ENCODE results near the gene USP10.
A peak's percentile ranks its signal among the peaks of the same experiment; 100 is the strongest.

The USP10 gene

GRCh38 chr16:84700446-84701300 lies 873 bp downstream of the USP10 start:
- no peak for DNase-seq

GRCh38 chr16:84703681-84704080 lies 3.9 kb downstream of the USP10 start:
- no peak for DNase-seq

- DNase-seq: no peak
These were observed 4.5 kb downstream of the USP10 start for GRCh38 chr16:84704253-84704652.

- no peak for DNase-seq
These were observed 7.1 kb downstream of the USP10 start for GRCh38 chr16:84706856-84707255.

GRCh38 chr16:84709609-84710008 lies 9.8 kb downstream of the USP10 start:
- no peak for DNase-seq

- DNase-seq: no peak
These were observed 10.9 kb downstream of the USP10 start for GRCh38 chr16:84710686-84711085.

- DNase-seq: no peak
These were observed 12.4 kb downstream of the USP10 start for GRCh38 chr16:84712138-84712671.

- no peak for DNase-seq
These were observed 13.3 kb downstream of the USP10 start for GRCh38 chr16:84712801-84713775.

GRCh38 chr16:84714028-84714427 lies 14.2 kb downstream of the USP10 start:
- no peak for DNase-seq

GRCh38 chr16:84715424-84715823 lies 15.6 kb downstream of the USP10 start:
- no peak for DNase-seq

GRCh38 chr16:84715854-84716253 lies 16.1 kb downstream of the USP10 start:
- DNase-seq: no peak

GRCh38 chr16:84716740-84717139 lies 16.9 kb downstream of the USP10 start:
- no peak for DNase-seq

- no peak for DNase-seq
These were observed 17.7 kb downstream of the USP10 start for GRCh38 chr16:84717484-84717883.

GRCh38 chr16:84720177-84720579 lies 20.4 kb downstream of the USP10 start:
- no peak for DNase-seq

- DNase-seq: no peak
These were observed 22.3 kb downstream of the USP10 start for GRCh38 chr16:84722068-84722467.

- no peak for DNase-seq
These were observed 24.1 kb downstream of the USP10 start for GRCh38 chr16:84723906-84724305.

GRCh38 chr16:84724606-84725309 lies 25.0 kb downstream of the USP10 start:
- no peak for DNase-seq

- no peak for DNase-seq
These were observed 25.8 kb downstream of the USP10 start for GRCh38 chr16:84725481-84726078.

GRCh38 chr16:84726079-84726668 lies 26.4 kb downstream of the USP10 start:
- DNase-seq: peak; percentile 59

- DNase-seq: no peak
These were observed 27.1 kb downstream of the USP10 start for GRCh38 chr16:84726669-84727467.

- no peak for DNase-seq
These were observed 29.1 kb downstream of the USP10 start for GRCh38 chr16:84728853-84729424.
